HepG2 (cell line): ENCODE measurements around the gene MYO18B. TPM values are rescaled to one million over a fixed set of nuclear protein-coding genes. Genes with fewer than 3 reads are reported as not detected.

Experiments used
- ATAC-seq: fragments of 200-7000 bp; cut with Tn5 transposase; 3 replicates; pipeline ENCODE4 v1.9.1; 2020; ENCODE audit warnings: mild to moderate bottlenecking, moderate library complexity
- BruUV-seq: library from RNA; stranded (reverse); fragments of 400-500 nt; replicated peaks from 2 replicates; lab custom pipeline; 2021; lab: Mats Ljungman, UMichigan
- CTCF ChIA-PET: fragments of 300-600 bp; formaldehyde crosslinking; extraction: SDS; loops from one replicate; lab custom pipeline; 2021; ENCODE audit warnings: low total read pairs, inconsistent platforms, low intra/inter-chr PET ratio; lab: Yijun Ruan, JAX
- POLR2A ChIA-PET: fragments of 350-600 bp; sonication (Branson Sonifier 250); formaldehyde crosslinking; loops from one replicate; lab custom pipeline; 2020; ENCODE audit warnings: antibody characterized with exemption, inconsistent platforms; lab: Yijun Ruan, JAX
- DNase-seq: peaks from one replicate; pipeline ENCODE4 v3.0.0-alpha.2; 2015; ENCODE audit warnings: low spot score
- FAIRE-seq: peaks from 3 replicates; lab custom pipeline; 2011; peaks lifted over from hg19 to GRCh38; lab: Jason Lieb, UNC
- H2AFZ ChIP-seq: one replicate; pipeline ENCODE4 v1.6.1; 2011; ENCODE audit warnings: low read length, inconsistent platforms
- H3K27ac ChIP-seq: fragments of 300-600 bp; 3 replicates; pipeline ENCODE4 v1.8.0; 2011; ENCODE audit warnings: mixed run types, mild to moderate bottlenecking, mixed read lengths, low read length, inconsistent platforms; ENCODE audit not compliant: insufficient read depth; ENCODE audit errors: extremely low read length
- H3K27me3 ChIP-seq, 2 experiments: fragments of 200-600 bp in 1 of 2; 2 replicates in 1 of 2; 3 replicates in 1 of 2; pipeline versions ENCODE4 v1.6.0 to v1.8.0; 2011; ENCODE audit warnings: low read length in 2 of 2, mild to moderate bottlenecking in 2 of 2, moderate library complexity in 2 of 2, inconsistent platforms in 1 of 2; ENCODE audit not compliant: insufficient read depth in 2 of 2, control insufficient read depth in 1 of 2
- H3K36me3 ChIP-seq, 2 experiments: fragments of 200-600 bp in 1 of 2; replicated peaks in 1 of 2; 2 replicates in 1 of 2; 3 replicates in 1 of 2; pipeline versions ENCODE4 v1.5.1 to v1.8.0; 2011; ENCODE audit warnings: low read length in 2 of 2, inconsistent platforms in 1 of 2; ENCODE audit not compliant: insufficient read depth in 2 of 2, control insufficient read depth in 1 of 2
- H3K4me1 ChIP-seq: 2 replicates; pipeline ENCODE4 v1.5.1; 2012; ENCODE audit warnings: low read length, inconsistent platforms; ENCODE audit not compliant: insufficient read depth
- H3K4me2 ChIP-seq: 2 replicates; pipeline ENCODE4 v1.6.0; 2011; ENCODE audit warnings: low read depth, low read length, inconsistent platforms
- H3K4me3 ChIP-seq, 3 experiments: fragments of 200-600 bp in 1 of 3; sonication (generic), shearing (Covaris generic) in 1 of 3; replicated peaks in 1 of 3; 2 replicates each; pipeline ENCODE4 v1.5.1; 2011 to 2016; ENCODE audit warnings: low read length in 3 of 3, inconsistent platforms in 2 of 3, low read depth in 2 of 3, mild to moderate bottlenecking in 2 of 3, control low read depth in 1 of 3, mixed read lengths in 1 of 3; ENCODE audit not compliant: insufficient read depth in 1 of 3
- H3K79me2 ChIP-seq: one replicate; pipeline ENCODE4 v1.6.1; 2011; ENCODE audit warnings: low read length, inconsistent platforms; ENCODE audit not compliant: insufficient read depth
- H3K9ac ChIP-seq: 2 replicates; pipeline ENCODE4 v1.6.0; 2011; ENCODE audit warnings: mild to moderate bottlenecking, low read depth, low read length, inconsistent platforms; ENCODE audit not compliant: insufficient read depth
- H3K9me3 ChIP-seq: 2 replicates; pipeline ENCODE4 v1.5.1; 2012; ENCODE audit warnings: mild to moderate bottlenecking, low read length
- H4K20me1 ChIP-seq: 2 replicates; pipeline ENCODE4 v1.6.0; 2011; ENCODE audit warnings: inconsistent platforms, mild to moderate bottlenecking, low read length, moderate library complexity; ENCODE audit not compliant: insufficient read depth
- HNF1A ChIP-seq, 2 experiments: sonication (generic) in 1 of 2; formaldehyde crosslinking in 1 of 2; IDR thresholded peaks; 2 replicates each; pipeline versions ENCODE4 v1.4.0 to v1.6.1; 2016 to 2020; ENCODE audit warnings: borderline replicate concordance in 1 of 2, low read depth in 1 of 2, mild to moderate bottlenecking in 1 of 2, missing genetic modification reagents in 1 of 2
- HOMEZ ChIP-seq: IDR thresholded peaks from 2 replicates; pipeline ENCODE4 v1.6.1; 2016; ENCODE audit warnings: low read depth
- RARA ChIP-seq: IDR thresholded peaks from 2 replicates; pipeline ENCODE4 v1.6.1; 2016; ENCODE audit warnings: missing genetic modification reagents, missing compliant biosample characterization
- WGBS: methylation state at CpG from one replicate; pipeline ENCODE4 v1.1.6; 2017; ENCODE audit warnings: low lambda C conversion rate; 5-methylcytosine and 5-hydroxymethylcytosine counted together
- in situ Hi-C: cut with HindIII; loops from 2 replicates; pipeline ENCODE4 v1.10.0; 2017; ENCODE audit warnings: low pct_unique_long_range_greater_than_20kb; ENCODE audit not compliant: extremely low pct_ligation_motif_present
- intact Hi-C: fragments of 100-400 bp; cut with micrococcal nuclease; formaldehyde crosslinking; loops from one replicate; pipeline ENCODE4 v1.10.0; 2022; ENCODE audit not compliant: unreplicated experiment
- polyA plus RNA-seq, 8 experiments: library from polyadenylated mRNA; depleted of rRNA in 3 of 8; stranded (reverse) in 7 of 8; unstranded in 1 of 8; fragments of >200 nt; fragmentation: Illumina TruSeq in 4 of 8; extraction: Trizol in 4 of 8; gene quantifications; 2 replicates each; pipeline versions ENCODE4 v1.2.1 to v1.2.3, GENCODE V29; 2011 to 2016; ENCODE audit warnings: low read depth in 4 of 8, missing spikeins in 1 of 8, mixed read lengths in 1 of 8; ENCODE audit not compliant: insufficient read depth in 1 of 8
- total RNA-seq, 5 experiments: library from RNA; depleted of rRNA; stranded (reverse); fragments of >200 nt; fragmentation: Illumina TruSeq; extraction: Trizol; gene quantifications; 2 replicates each; pipeline ENCODE4 v1.2.3, GENCODE V29; 2016; ENCODE audit warnings: low read depth in 1 of 5
- TF ChIP-seq, protein P1 (sequence below): sonication (generic); formaldehyde crosslinking; IDR thresholded peaks from 2 replicates; pipeline ENCODE4 v1.4.0; 2020; ENCODE audit warnings: mild to moderate bottlenecking, missing genetic modification reagents
- TF ChIP-seq, protein P2 (sequence below): sonication (generic); formaldehyde crosslinking; IDR thresholded peaks from 2 replicates; pipeline ENCODE4 v1.4.0; 2020; ENCODE audit warnings: missing genetic modification reagents

Gene MYO18B
- total and polyA plus RNA-seq, 2 of the 13 experiments (the other 11 are each of a cell fraction or from before 2014, with no cell fraction given), result 0.01 TPM; not detected in 1

GRCh38 chr22:25760848-25761595 lies 19.0 kb downstream of the MYO18B start:
- Histone ChIP-seq H3K36me3 (no peaks in the 10 kb centered on the region), H3K79me2 (no peaks in the 10 kb centered on the region), H3K4me3 (no peak overlapping the region), H3K9ac (no peak overlapping the region), H3K27ac (no peak overlapping the region), H3K9me3 (peaks cover 5% of the 10 kb centered on the region; the same call in 1 of the 2 replicates), H4K20me1 (no peaks in the 10 kb centered on the region), H3K27me3 (peaks cover 0 to 1% of the 10 kb centered on the region in 2 experiments; a peak in 1 of 5 replicates), H3K4me1 (peaks cover 34% of the 10 kb centered on the region), H2AFZ (no peak overlapping the region), H3K4me2 (no peak overlapping the region)
- WGBS, result 72% methylated on average over 11 of the region's 15 CpGs
- ATAC-seq (peak; percentile 26; the same call in 2 of the 3 replicates), FAIRE-seq (no peak), DNase-seq (no peak)
- intact Hi-C loops (no loop called here), in situ Hi-C loops (no loop called here)
- POLR2A ChIA-PET, result interaction anchor here (0.6 kb wide), 1 partner anchor 315 kb away, joined by 6 read pairs; no protein-coding TSS in a partner anchor
- BruUV-seq, result no TSS peak
- TF ChIP-seq RARA (CRISPR knock-in tag) (0 out of 2 replicates have a peak, but pooled peaks have one; percentile 31), HOMEZ (CRISPR knock-in tag) (no peak)
- CTCF ChIA-PET, result no interaction called here

DNA sequence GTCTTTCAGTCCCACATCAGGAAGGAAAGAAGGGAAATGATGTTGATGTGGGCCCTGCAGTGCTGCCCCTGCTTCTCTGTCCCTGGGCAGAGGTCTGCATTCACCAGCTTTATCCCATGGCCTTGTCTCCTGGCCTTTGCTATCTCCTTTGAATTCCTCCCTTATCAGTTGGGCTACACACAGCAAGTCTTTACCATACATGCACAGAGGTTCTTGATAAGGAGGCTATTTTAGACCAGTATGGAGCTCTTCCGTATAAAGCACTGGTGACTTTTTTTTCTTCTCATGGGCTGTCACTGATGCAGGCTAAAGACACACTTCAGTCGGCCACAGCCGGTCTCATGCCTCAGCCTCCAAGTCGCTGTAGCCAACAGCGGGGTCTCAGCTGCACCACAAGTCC lies 20.2 kb downstream of the MYO18B start:
- intact Hi-C loops, result no loop called here
- Histone ChIP-seq H3K4me3 (no peak overlapping the region), H3K36me3 (no peaks in the 10 kb centered on the region), H3K9ac (no peak overlapping the region), H3K27ac (no peak overlapping the region), H3K27me3 (peaks cover 0 to 1% of the 10 kb centered on the region in 2 experiments; a peak in 1 of 5 replicates), H3K4me1 (peaks cover 34% of the 10 kb centered on the region), H3K9me3 (peaks cover 17% of the 10 kb centered on the region), H3K79me2 (no peaks in the 10 kb centered on the region), H4K20me1 (no peaks in the 10 kb centered on the region), H3K4me2 (no peak overlapping the region), H2AFZ (no peak overlapping the region)
- TF ChIP-seq, protein P1, sequence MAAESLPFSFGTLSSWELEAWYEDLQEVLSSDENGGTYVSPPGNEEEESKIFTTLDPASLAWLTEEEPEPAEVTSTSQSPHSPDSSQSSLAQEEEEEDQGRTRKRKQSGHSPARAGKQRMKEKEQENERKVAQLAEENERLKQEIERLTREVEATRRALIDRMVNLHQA (CRISPR knock-in tag), result no peak
- TF ChIP-seq HNF1A (IDR thresholded peaks at IDR 0.05; ENCODE audit: low read depth) (no peak), HNF1A (CRISPR knock-in tag; IDR thresholded peaks at IDR 0.05; ENCODE audit: borderline replicate concordance) (no peak)
- TF ChIP-seq, protein P2, sequence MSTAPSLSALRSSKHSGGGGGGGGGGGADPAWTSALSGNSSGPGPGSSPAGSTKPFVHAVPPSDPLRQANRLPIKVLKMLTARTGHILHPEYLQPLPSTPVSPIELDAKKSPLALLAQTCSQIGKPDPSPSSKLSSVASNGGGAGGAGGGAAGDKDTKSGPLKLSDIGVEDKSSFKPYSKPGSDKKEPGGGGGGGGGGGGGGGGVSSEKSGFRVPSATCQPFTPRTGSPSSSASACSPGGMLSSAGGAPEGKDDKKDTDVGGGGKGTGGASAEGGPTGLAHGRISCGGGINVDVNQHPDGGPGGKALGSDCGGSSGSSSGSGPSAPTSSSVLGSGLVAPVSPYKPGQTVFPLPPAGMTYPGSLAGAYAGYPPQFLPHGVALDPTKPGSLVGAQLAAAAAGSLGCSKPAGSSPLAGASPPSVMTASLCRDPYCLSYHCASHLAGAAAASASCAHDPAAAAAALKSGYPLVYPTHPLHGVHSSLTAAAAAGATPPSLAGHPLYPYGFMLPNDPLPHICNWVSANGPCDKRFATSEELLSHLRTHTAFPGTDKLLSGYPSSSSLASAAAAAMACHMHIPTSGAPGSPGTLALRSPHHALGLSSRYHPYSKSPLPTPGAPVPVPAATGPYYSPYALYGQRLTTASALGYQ, result no peak
- WGBS, result 53% methylated on average over 5 of the region's 5 CpGs
- FAIRE-seq (no peak), DNase-seq (peak; percentile 43), ATAC-seq (peak; percentile 43; the same call in 2 of the 3 replicates)
- BruUV-seq, result no TSS peak
- in situ Hi-C loops, result no loop called here
- ChIA-PET POLR2A (no interaction called here), CTCF (no interaction called here)
